HG03354 (cell line): ENCODE results near the gene ANKS3.

ENCODE experiments used
- ATAC-seq: cut with Tn5 transposase; IDR thresholded peaks from one replicate; pipeline ENCODE4 v1.9.1; 2021; ENCODE audit warnings: mild to moderate bottlenecking; ENCODE audit not compliant: unreplicated experiment, poor library complexity, severe bottlenecking

The ANKS3 gene

GRCh38 chr16:4687946-4688673, 46.0 kb downstream of the ANKS3 start:
- no peak for ATAC-seq

- no peak for ATAC-seq
Observed at GRCh38 chr16:4687416-4687815, 46.7 kb downstream of the ANKS3 start.

- ATAC-seq, result no peak
Observed at GRCh38 chr16:4686497-4687210, 47.4 kb downstream of the ANKS3 start.

- no peak for ATAC-seq
Observed at GRCh38 chr16:4685776-4686496, 48.1 kb downstream of the ANKS3 start.

GRCh38 chr16:4685292-4685691, 48.8 kb downstream of the ANKS3 start:
- no peak for ATAC-seq

GRCh38 chr16:4684763-4685162, 49.3 kb downstream of the ANKS3 start:
- no peak for ATAC-seq

- no peak for ATAC-seq
Observed at GRCh38 chr16:4684058-4684715, 49.9 kb downstream of the ANKS3 start.

GRCh38 chr16:4683255-4684057, 50.6 kb downstream of the ANKS3 start:
- no peak for ATAC-seq

GRCh38 chr16:4682616-4683254, 51.3 kb downstream of the ANKS3 start:
- ATAC-seq, result no peak

GRCh38 chr16:4682084-4682591, 51.9 kb downstream of the ANKS3 start:
- no peak for ATAC-seq

- ATAC-seq, result no peak
Observed at GRCh38 chr16:4681471-4682083, 52.5 kb downstream of the ANKS3 start.

GRCh38 chr16:4680673-4681470, 53.2 kb downstream of the ANKS3 start:
- ATAC-seq, result no peak

GRCh38 chr16:4679850-4680636, 54.0 kb downstream of the ANKS3 start:
- no peak for ATAC-seq

GRCh38 chr16:4679156-4679849, 54.8 kb downstream of the ANKS3 start:
- no peak for ATAC-seq

GRCh38 chr16:4678596-4678995, 55.5 kb downstream of the ANKS3 start:
- ATAC-seq, result no peak

GRCh38 chr16:4677994-4678393, 56.1 kb downstream of the ANKS3 start:
- no peak for ATAC-seq
